Measurements from ENCODE around the gene KLK3. TPM values are rescaled to one million over a fixed set of nuclear protein-coding genes. Genes with fewer than 3 reads are reported as not detected.

Gene KLK3
- total RNA-seq, 1 experiment from 2014 or later, result not detected

- no peaks in the 10 kb centered on the region for H3K9me2 ChIP-seq (ENCODE audit: insufficient read depth)
- H3K79me2 ChIP-seq (ENCODE audit: insufficient read depth, low read length), result no peaks in the 10 kb centered on the region
- intact Hi-C loops (cut with micrococcal nuclease), result no loop called here
- BruUV-seq (replicated peaks), result no TSS peak
- H3K9ac ChIP-seq (ENCODE audit: low read length), result no peak overlapping the region
- no peak overlapping the region for H2AFZ ChIP-seq (ENCODE audit: low read depth, low read length, poor library complexity, severe bottlenecking)
- TF ChIP-seq CBX3 (IDR thresholded peaks at IDR 0.05; ENCODE audit: low read depth) (no peak), MAX (IDR thresholded peaks at IDR 0.05) (no peak), SP1 (IDR thresholded peaks at IDR 0.05; ENCODE audit: low read depth) (no peak), ATF3 (IDR thresholded peaks at IDR 0.05) (no peak), JUND (IDR thresholded peaks at IDR 0.05) (no peak), POLR2A (IDR thresholded peaks at IDR 0.05; ENCODE audit: borderline replicate concordance, extremely low read depth, insufficient read depth, insufficient read length) (no peak), CEBPB (IDR thresholded peaks at IDR 0.05; ENCODE audit: low read depth) (no peak), TCF7L2 (IDR thresholded peaks at IDR 0.05; ENCODE audit: borderline replicate concordance, extremely low read depth, insufficient read depth, insufficient read length) (no peak), SRF (IDR thresholded peaks at IDR 0.05; ENCODE audit: low read depth) (no peak), YY1 (IDR thresholded peaks at IDR 0.05; ENCODE audit: extremely low read depth, insufficient replicate concordance, low read depth, low read length) (no peak), REST (IDR thresholded peaks at IDR 0.05; ENCODE audit: low read depth) (no peak), SIN3A (IDR thresholded peaks at IDR 0.05; ENCODE audit: low read depth) (no peak), ZNF274 (IDR thresholded peaks at IDR 0.05; ENCODE audit: low read depth, low read length) (no peak), ZBTB33 (IDR thresholded peaks at IDR 0.05; ENCODE audit: extremely low read depth, insufficient replicate concordance, low read length) (no peak), FOSL1 (IDR thresholded peaks at IDR 0.05; ENCODE audit: low read depth) (no peak), RAD21 (IDR thresholded peaks at IDR 0.05; ENCODE audit: low read depth) (no peak)
- POLR2A ChIA-PET, result interaction anchor here (1.4 kb wide), 1 partner anchor 14 kb away, joined by 3 read pairs; no protein-coding TSS in a partner anchor
- ATAC-seq (no peak), DNase-seq (ENCODE audit: low read depth, low spot score) (no peak)
- H3K9me3 ChIP-seq (ENCODE audit: control insufficient read depth in 1 of 2, insufficient read depth in 1 of 2, low read depth in 1 of 2, low read length in 2 of 2), result no peaks in the 10 kb centered on the region; a peak in 1 of 4 replicates
- H3K27ac ChIP-seq (ENCODE audit: low read depth, low read length), result no peak overlapping the region
- RAD21 ChIA-PET (ENCODE audit: low non-redundant PET in 1 of 2, low total read pairs in 2 of 2, uncharacterized antibody in 2 of 2, unreplicated experiment in 2 of 2), result no interaction called here
- peak overlapping the region; percentile 23; the same call in 1 of the 2 replicates for H3K4me2 ChIP-seq (ENCODE audit: low read length)
- no peaks in the 10 kb centered on the region for H3K27me3 ChIP-seq (ENCODE audit: insufficient read depth, low read length)
- peaks cover 19 to 45% of the 10 kb centered on the region in 2 experiments for H3K4me1 ChIP-seq (ENCODE audit: control insufficient read depth in 1 of 2, insufficient read depth in 2 of 2, low read length in 2 of 2)
- no peaks in the 10 kb centered on the region for H4K20me1 ChIP-seq (ENCODE audit: insufficient read depth)
- CTCF ChIA-PET, result no interaction called here
- H3K36me3 ChIP-seq (ENCODE audit: control insufficient read depth in 1 of 2, insufficient read depth in 2 of 2, low read length in 2 of 2), result no peaks in the 10 kb centered on the region
- H3K4me3 ChIP-seq (replicated peaks in 1 of 2; ENCODE audit: low read depth in 1 of 2, low read length in 2 of 2), result no peak overlapping the region
Measured at GRCh38 chr19:50822661-50823208, 32.0 kb upstream of the KLK3 start.
